ENCODE measurements around the gene SORCS2.

DNA sequence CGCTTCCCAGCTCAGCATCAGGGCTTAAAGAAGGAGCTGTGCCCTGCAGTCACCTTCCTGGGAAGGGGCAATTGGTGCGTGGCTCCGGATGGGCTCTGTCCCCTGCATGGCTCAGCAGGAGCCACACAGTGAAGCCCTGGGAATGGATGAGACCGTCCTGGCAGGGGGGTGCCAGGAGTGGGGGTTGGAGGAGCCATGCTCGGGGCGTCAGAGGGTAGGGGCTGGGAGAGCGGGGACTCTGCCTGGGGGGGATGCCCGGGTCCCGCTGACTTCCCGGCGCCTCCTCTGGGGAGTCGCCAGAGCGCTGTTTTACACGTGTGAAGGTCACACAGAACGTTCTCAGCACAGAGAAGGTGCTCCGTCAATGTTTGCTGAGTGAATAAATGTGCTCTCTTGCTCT is 563.2 kb downstream of the SORCS2 start:
- TF ChIP-seq ZNF571 (tag by site-specific recombination; IDR thresholded peaks at IDR 0.05), result no peak
- no peak for TF ChIP-seq ZNF510 (tag by site-specific recombination; IDR thresholded peaks at IDR 0.05; ENCODE audit: insufficient replicate concordance)
- no peak for TF ChIP-seq ZFP3 (tag by site-specific recombination; IDR thresholded peaks at IDR 0.05; ENCODE audit: low read depth)
- TF ChIP-seq, protein P1, sequence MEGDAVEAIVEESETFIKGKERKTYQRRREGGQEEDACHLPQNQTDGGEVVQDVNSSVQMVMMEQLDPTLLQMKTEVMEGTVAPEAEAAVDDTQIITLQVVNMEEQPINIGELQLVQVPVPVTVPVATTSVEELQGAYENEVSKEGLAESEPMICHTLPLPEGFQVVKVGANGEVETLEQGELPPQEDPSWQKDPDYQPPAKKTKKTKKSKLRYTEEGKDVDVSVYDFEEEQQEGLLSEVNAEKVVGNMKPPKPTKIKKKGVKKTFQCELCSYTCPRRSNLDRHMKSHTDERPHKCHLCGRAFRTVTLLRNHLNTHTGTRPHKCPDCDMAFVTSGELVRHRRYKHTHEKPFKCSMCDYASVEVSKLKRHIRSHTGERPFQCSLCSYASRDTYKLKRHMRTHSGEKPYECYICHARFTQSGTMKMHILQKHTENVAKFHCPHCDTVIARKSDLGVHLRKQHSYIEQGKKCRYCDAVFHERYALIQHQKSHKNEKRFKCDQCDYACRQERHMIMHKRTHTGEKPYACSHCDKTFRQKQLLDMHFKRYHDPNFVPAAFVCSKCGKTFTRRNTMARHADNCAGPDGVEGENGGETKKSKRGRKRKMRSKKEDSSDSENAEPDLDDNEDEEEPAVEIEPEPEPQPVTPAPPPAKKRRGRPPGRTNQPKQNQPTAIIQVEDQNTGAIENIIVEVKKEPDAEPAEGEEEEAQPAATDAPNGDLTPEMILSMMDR (tag by site-specific recombination; IDR thresholded peaks at IDR 0.05), result no peak
- no peak for TF ChIP-seq ZBTB7A (tag by site-specific recombination; IDR thresholded peaks at IDR 0.05; ENCODE audit: low read depth)

Data from HEK293 (cell line).